HCT116 (cell line): ENCODE results near the gene ANKS1A. TPM values are rescaled to one million over a fixed set of nuclear protein-coding genes. Genes with fewer than 3 reads are reported as not detected.

ENCODE experiments used
- ATAC-seq: fragments of 200-7000 bp; cut with Tn5 transposase; 2 replicates; pipeline ENCODE4 v1.9.1; 2020; ENCODE audit warnings: mild to moderate bottlenecking, moderate library complexity
- BruUV-seq: library from RNA; stranded (reverse); fragments of 400-500 nt; replicated peaks from 2 replicates; lab custom pipeline; 2021; lab: Mats Ljungman, UMichigan
- CTCF ChIA-PET: fragments of 300-600 bp; sonication (Branson Sonifier 250); formaldehyde crosslinking; loops from one replicate; lab custom pipeline; 2021; ENCODE audit warnings: antibody characterized with exemption; lab: Charles Lee
- POLR2A ChIA-PET: fragments of 300-600, 350-600 bp; sonication (Branson Sonifier 250); formaldehyde crosslinking; loops from one replicate; lab custom pipeline; 2021; ENCODE audit warnings: antibody characterized with exemption; lab: Charles Lee
- RAD21 ChIA-PET, 2 experiments: fragments of 300-600 bp; sonication (Branson Sonifier 250); formaldehyde crosslinking; loops; one replicate each; lab custom pipeline; 2023; ENCODE audit warnings: low total read pairs in 2 of 2; ENCODE audit not compliant: uncharacterized antibody in 2 of 2, unreplicated experiment in 2 of 2, low non-redundant PET in 1 of 2; lab: Charles Lee
- DNase-seq: peaks from one replicate; pipeline ENCODE4 v3.0.0-alpha.2; 2010; ENCODE audit warnings: low read depth, low spot score
- H2AFZ ChIP-seq: fragments of 200-600 bp; shearing (Covaris generic), sonication (generic); 2 replicates; pipeline ENCODE4 v1.6.1; 2017; ENCODE audit warnings: low read depth, mixed run types, mixed read lengths, antibody characterized with exemption, low read length; ENCODE audit not compliant: poor library complexity, severe bottlenecking
- H3K27ac ChIP-seq: 2 replicates; pipeline ENCODE4 v1.5.1; 2012; ENCODE audit warnings: low read depth, low read length
- H3K27me3 ChIP-seq: fragments of 200-600 bp; sonication (generic); 2 replicates; pipeline ENCODE4 v1.6.1; 2016; ENCODE audit warnings: mixed run types, low read length, mixed read lengths; ENCODE audit not compliant: insufficient read depth
- H3K36me3 ChIP-seq, 2 experiments: fragments of 200-500 bp in 1 of 2; fragments of 200-600 bp in 1 of 2; sonication (Bioruptor generic) in 1 of 2; sonication (generic) in 1 of 2; 2 replicates each; pipeline versions ENCODE4 v1.5.1 to v1.6.1; 2014 to 2016; ENCODE audit warnings: low read length in 2 of 2, inconsistent platforms in 1 of 2, mixed read lengths in 1 of 2, mixed run types in 1 of 2; ENCODE audit not compliant: insufficient read depth in 2 of 2, control insufficient read depth in 1 of 2
- H3K4me1 ChIP-seq, 2 experiments: fragments of 200-600 bp in 1 of 2; sonication (generic) in 1 of 2; 2 replicates each; pipeline versions ENCODE4 v1.5.1 to v1.6.1; 2012 to 2017; ENCODE audit warnings: low read length in 2 of 2, inconsistent platforms in 1 of 2, mild to moderate bottlenecking in 1 of 2, mixed read lengths in 1 of 2, mixed run types in 1 of 2, moderate library complexity in 1 of 2; ENCODE audit not compliant: insufficient read depth in 2 of 2, control insufficient read depth in 1 of 2
- H3K4me2 ChIP-seq: fragments of 200-600 bp; sonication (generic); 2 replicates; pipeline ENCODE4 v1.6.1; 2017; ENCODE audit warnings: mixed run types, low read length, mixed read lengths
- H3K4me3 ChIP-seq, 2 experiments: fragments of 200-600 bp in 1 of 2; sonication (generic) in 1 of 2; replicated peaks in 1 of 2; 2 replicates each; pipeline ENCODE4 v1.5.1; 2011 to 2016; ENCODE audit warnings: low read length in 2 of 2, control low read depth in 1 of 2, low read depth in 1 of 2, mild to moderate bottlenecking in 1 of 2, mixed read lengths in 1 of 2, mixed run types in 1 of 2
- H3K79me2 ChIP-seq: fragments of 200-600 bp; sonication (generic); 2 replicates; pipeline ENCODE4 v1.6.1; 2017; ENCODE audit warnings: mild to moderate bottlenecking, mixed run types, low read length, moderate library complexity, mixed read lengths; ENCODE audit not compliant: insufficient read depth
- H3K9ac ChIP-seq: fragments of 200-600 bp; sonication (generic); 2 replicates; pipeline ENCODE4 v1.6.1; 2016; ENCODE audit warnings: low read length, mixed read lengths
- H3K9me2 ChIP-seq: fragments of 200-600 bp; sonication (generic), shearing (Covaris generic); 2 replicates; pipeline ENCODE4 v1.6.1; 2017; ENCODE audit warnings: mixed run types, mild to moderate bottlenecking, moderate library complexity; ENCODE audit not compliant: insufficient read depth
- H3K9me3 ChIP-seq, 2 experiments: fragments of 200-500 bp in 1 of 2; fragments of 200-600 bp in 1 of 2; sonication (Bioruptor generic) in 1 of 2; sonication (generic) in 1 of 2; 2 replicates each; pipeline ENCODE4 v1.6.1; 2014 to 2017; ENCODE audit warnings: low read length in 2 of 2, mixed read lengths in 2 of 2, inconsistent platforms in 1 of 2, low read depth in 1 of 2, mild to moderate bottlenecking in 1 of 2, mixed run types in 1 of 2, moderate library complexity in 1 of 2; ENCODE audit not compliant: control insufficient read depth in 1 of 2, insufficient read depth in 1 of 2
- H4K20me1 ChIP-seq: fragments of 200-600 bp; sonication (generic), shearing (Covaris generic); 2 replicates; pipeline ENCODE4 v1.6.1; 2017; ENCODE audit warnings: mixed run types, mild to moderate bottlenecking, moderate library complexity; ENCODE audit not compliant: insufficient read depth
- ATF3 ChIP-seq: IDR thresholded peaks from 2 replicates; pipeline ENCODE4 v1.6.1; 2012
- CEBPB ChIP-seq: IDR thresholded peaks from 2 replicates; pipeline ENCODE4 v1.6.1; 2012; ENCODE audit warnings: low read depth
- CTCF ChIP-seq, 3 experiments: fragments of 200-600 bp in 1 of 3; sonication (generic) in 1 of 3; IDR thresholded peaks in 2 of 3; conservative IDR thresholded peaks in 1 of 3; 2 replicates each; pipeline ENCODE4 v1.5.1; 2012 to 2017; ENCODE audit warnings: low read depth in 2 of 3, low read length in 2 of 3, antibody characterized with exemption in 1 of 3, borderline replicate concordance in 1 of 3, control low read depth in 1 of 3, mild to moderate bottlenecking in 1 of 3, mixed read lengths in 1 of 3, mixed run types in 1 of 3, moderate library complexity in 1 of 3; ENCODE audit not compliant: insufficient read depth in 1 of 3
- ELF1 ChIP-seq: IDR thresholded peaks from 2 replicates; pipeline ENCODE4 v1.6.1; 2012; ENCODE audit warnings: low read depth, borderline replicate concordance
- EZH2phosphoT487 ChIP-seq: fragments of 200-600 bp; IDR thresholded peaks from 2 replicates; pipeline ENCODE4 v1.6.1; 2018; ENCODE audit warnings: antibody characterized with exemption, borderline replicate concordance
- FOSL1 ChIP-seq: IDR thresholded peaks from 2 replicates; pipeline ENCODE4 v1.6.1; 2012; ENCODE audit warnings: low read depth
- JUND ChIP-seq: IDR thresholded peaks from 2 replicates; pipeline ENCODE4 v1.6.1; 2012
- POLR2A ChIP-seq: IDR thresholded peaks from 2 replicates; pipeline ENCODE4 v1.7.0; 2011; ENCODE audit warnings: borderline replicate concordance; ENCODE audit not compliant: insufficient read depth, insufficient read length; ENCODE audit errors: extremely low read depth
- RAD21 ChIP-seq: IDR thresholded peaks from 2 replicates; pipeline ENCODE4 v1.6.1; 2012; ENCODE audit warnings: low read depth, mild to moderate bottlenecking
- SP1 ChIP-seq: IDR thresholded peaks from 2 replicates; pipeline ENCODE4 v1.6.1; 2012; ENCODE audit warnings: low read depth
- SRF ChIP-seq: IDR thresholded peaks from 2 replicates; pipeline ENCODE4 v1.6.1; 2012; ENCODE audit warnings: low read depth
- TCF7L2 ChIP-seq: IDR thresholded peaks from 2 replicates; pipeline ENCODE4 v1.7.0; 2011; ENCODE audit warnings: borderline replicate concordance, inconsistent platforms; ENCODE audit not compliant: insufficient read depth, insufficient read length; ENCODE audit errors: extremely low read depth
- YY1 ChIP-seq: IDR thresholded peaks from 2 replicates; pipeline ENCODE4 v1.6.1; 2011; ENCODE audit warnings: low read length, low read depth, moderate library complexity, mild to moderate bottlenecking; ENCODE audit not compliant: insufficient replicate concordance; ENCODE audit errors: extremely low read depth
- ZBTB33 ChIP-seq: IDR thresholded peaks from 2 replicates; pipeline ENCODE4 v1.6.1; 2011; ENCODE audit warnings: mild to moderate bottlenecking, low read length, moderate library complexity; ENCODE audit not compliant: insufficient replicate concordance; ENCODE audit errors: extremely low read depth
- ZFX ChIP-seq: fragments of 450-650 bp; IDR thresholded peaks from 2 replicates; pipeline ENCODE4 v1.6.1; 2017
- intact Hi-C: fragments of 100-400 bp; cut with micrococcal nuclease; formaldehyde crosslinking; loops from 2 replicates; pipeline ENCODE4 v1.10.0; 2022
- total RNA-seq: library from RNA; stranded (reverse); gene quantifications from one replicate; pipeline ENCODE4 v1.2.1, GENCODE V29; 2021; ENCODE audit not compliant: unreplicated experiment

ANKS1A gene
- total RNA-seq, 1 experiment from 2014 or later: 20.6 TPM

GRCh38 chr6:35086282-35086632, 197.2 kb downstream of the ANKS1A start:
- CTCF ChIA-PET: no interaction called here
- H3K9me3 ChIP-seq: no peaks in the 10 kb centered on the region
- TF ChIP-seq TCF7L2: no peak
- no peak for TF ChIP-seq RAD21
- no peak for TF ChIP-seq CTCF (IDR thresholded peaks at IDR 0.05 in 2 of 3, conservative IDR thresholded peaks at IDR 0.05 in 1 of 3; ENCODE audit: borderline replicate concordance in 1 of 3, insufficient read depth in 1 of 3, low read depth in 2 of 3, low read length in 2 of 3)
- TF ChIP-seq JUND: no peak
- no peak for TF ChIP-seq ATF3
- TF ChIP-seq ZBTB33: no peak
- TF ChIP-seq POLR2A: no peak
- no peak for TF ChIP-seq ELF1
- TF ChIP-seq ZFX: no peak
- TF ChIP-seq YY1: no peak
- TF ChIP-seq SP1: no peak
- no peak for TF ChIP-seq SRF
- TF ChIP-seq EZH2phosphoT487: no peak
- TF ChIP-seq FOSL1: no peak
- no peak for TF ChIP-seq CEBPB
- H3K4me3 ChIP-seq: no peak overlapping the region
- H3K79me2 ChIP-seq: no peaks in the 10 kb centered on the region
- POLR2A ChIA-PET: no interaction called here
- H3K9ac ChIP-seq: no peak overlapping the region
- no peak overlapping the region for H3K27ac ChIP-seq
- RAD21 ChIA-PET: no interaction called here
- BruUV-seq: no TSS peak
- H3K36me3 ChIP-seq: no peaks in the 10 kb centered on the region; a peak in 2 of 4 replicates
- ATAC-seq (no peak), DNase-seq (no peak)
- H3K4me2 ChIP-seq: no peak overlapping the region
- intact Hi-C loops: no loop called here
- H2AFZ ChIP-seq: no peak overlapping the region
- no peaks in the 10 kb centered on the region for H3K9me2 ChIP-seq
- H3K4me1 ChIP-seq: no peaks in the 10 kb centered on the region
- no peaks in the 10 kb centered on the region for H3K27me3 ChIP-seq
- H4K20me1 ChIP-seq: no peaks in the 10 kb centered on the region
